CD14-positive monocyte (primary cell): ENCODE results near the gene AK9. TPM values are rescaled to one million over a fixed set of nuclear protein-coding genes. Genes with fewer than 3 reads are reported as not detected.

Experiments used
- DNase-seq, 3 donors: peaks; one replicate each; pipeline ENCODE4 v3.0.0-alpha.2; 2011 to 2022
- H2AFZ ChIP-seq: 2 replicates; pipeline ENCODE4 v1.6.0; 2012; ENCODE audit warnings: mild to moderate bottlenecking, low read depth, low read length, inconsistent platforms; ENCODE audit not compliant: insufficient read depth, poor library complexity, severe bottlenecking
- H3K27ac ChIP-seq, 2 donors: 1 replicate in 1 of 2; 2 replicates in 1 of 2; pipeline ENCODE4 v1.5.1; 2012 to 2013; ENCODE audit warnings: low read length in 2 of 2, control low read depth in 1 of 2, inconsistent platforms in 1 of 2, low read depth in 1 of 2, mild to moderate bottlenecking in 1 of 2
- H3K27me3 ChIP-seq, 2 donors: one replicate each; pipeline versions ENCODE4 v1.6.0 to v1.6.1; 2011 to 2013; ENCODE audit warnings: low read length in 2 of 2; ENCODE audit not compliant: control insufficient read depth in 2 of 2, insufficient read depth in 2 of 2
- H3K36me3 ChIP-seq, 2 donors: replicated peaks in 1 of 2; 1 replicate in 1 of 2; 2 replicates in 1 of 2; pipeline versions ENCODE4 v1.5.1 to v1.6.1; 2012 to 2013; ENCODE audit warnings: low read length in 2 of 2, control low read depth in 1 of 2, inconsistent platforms in 1 of 2, mild to moderate bottlenecking in 1 of 2; ENCODE audit not compliant: insufficient read depth in 2 of 2, control insufficient read depth in 1 of 2
- H3K4me1 ChIP-seq, 2 donors: 1 replicate in 1 of 2; 2 replicates in 1 of 2; pipeline versions ENCODE4 v1.5.1 to v1.6.1; 2012 to 2013; ENCODE audit warnings: low read length in 2 of 2, control low read depth in 1 of 2, inconsistent platforms in 1 of 2, mild to moderate bottlenecking in 1 of 2, moderate library complexity in 1 of 2; ENCODE audit not compliant: insufficient read depth in 2 of 2, control insufficient read depth in 1 of 2
- H3K4me2 ChIP-seq: replicated peaks from 2 replicates; pipeline ENCODE3; 2012; ENCODE audit warnings: low read length, moderate library complexity, mild to moderate bottlenecking; ENCODE audit not compliant: poor library complexity, severe bottlenecking; ENCODE audit errors: extremely low read depth
- H3K4me3 ChIP-seq, 3 experiments: fragments of 200-600 bp in 1 of 3; sonication (generic) in 1 of 3; replicated peaks in 1 of 3; 1 replicate in 2 of 3; 2 replicates in 1 of 3; pipeline ENCODE4 v1.5.1; 2011 to 2013; ENCODE audit warnings: low read length in 3 of 3, mild to moderate bottlenecking in 3 of 3, control low read depth in 2 of 3, low read depth in 2 of 3, inconsistent platforms in 1 of 3, moderate library complexity in 1 of 3
- H3K79me2 ChIP-seq: 2 replicates; pipeline ENCODE4 v1.6.0; 2012; ENCODE audit warnings: mild to moderate bottlenecking, control low read depth, inconsistent platforms, low read length, moderate library complexity; ENCODE audit not compliant: insufficient read depth
- H3K9ac ChIP-seq: 2 replicates; pipeline ENCODE4 v1.6.0; 2017; ENCODE audit warnings: low read length, mild to moderate bottlenecking; ENCODE audit not compliant: insufficient read depth, poor library complexity, severe bottlenecking
- H3K9me3 ChIP-seq, 2 donors: replicated peaks in 1 of 2; 1 replicate in 1 of 2; 2 replicates in 1 of 2; pipeline versions ENCODE4 v1.5.1 to v1.6.1; 2012 to 2013; ENCODE audit warnings: low read length in 2 of 2, control low read depth in 1 of 2; ENCODE audit not compliant: control insufficient read depth in 1 of 2, insufficient read depth in 1 of 2
- H4K20me1 ChIP-seq: 2 replicates; pipeline ENCODE4 v1.6.0; 2012; ENCODE audit warnings: mild to moderate bottlenecking, low read length, control low read depth, moderate library complexity; ENCODE audit not compliant: insufficient read depth
- H3K27ac Mint-ChIP-seq, 7 donors: one replicate each; pipeline ENCODE4 v1.8.0; 2020; ENCODE audit warnings: mild to moderate bottlenecking in 7 of 7, mixed read lengths in 7 of 7, moderate library complexity in 6 of 7, inconsistent platforms in 2 of 7
- H3K27me3 Mint-ChIP-seq, 3 donors: one replicate each; pipeline ENCODE4 v1.8.0; 2021 to 2022; ENCODE audit warnings: low read depth in 3 of 3, mild to moderate bottlenecking in 3 of 3, mixed read lengths in 3 of 3, moderate library complexity in 3 of 3, inconsistent platforms in 1 of 3
- H3K36me3 Mint-ChIP-seq, 2 donors: one replicate each; pipeline ENCODE4 v1.8.0; 2020; ENCODE audit warnings: mixed read lengths in 2 of 2, inconsistent platforms in 1 of 2, mild to moderate bottlenecking in 1 of 2
- H3K4me1 Mint-ChIP-seq: one replicate; pipeline ENCODE4 v1.8.0; 2020; ENCODE audit warnings: mild to moderate bottlenecking, mixed read lengths
- H3K4me3 Mint-ChIP-seq, 2 donors: one replicate each; pipeline ENCODE4 v1.8.0; 2020; ENCODE audit warnings: mild to moderate bottlenecking in 2 of 2, mixed read lengths in 2 of 2, moderate library complexity in 1 of 2
- H3K9me3 Mint-ChIP-seq, 7 donors: one replicate each; pipeline ENCODE4 v1.8.0; 2020 to 2022; ENCODE audit warnings: mixed read lengths in 7 of 7, mild to moderate bottlenecking in 6 of 7, moderate library complexity in 6 of 7, inconsistent platforms in 2 of 7
- WGBS: methylation state at CpG from one replicate; pipeline ENCODE4 v1.1.5; 2013; ENCODE audit warnings: missing lambda C conversion rate; ENCODE audit not compliant: insufficient coverage; 5-methylcytosine and 5-hydroxymethylcytosine counted together
- intact Hi-C, 2 donors: fragments of 100-400 bp; cut with micrococcal nuclease; formaldehyde crosslinking; loops; one replicate each; pipeline versions ENCODE4 v1.15.0 to v1.15.1; 2023
- polyA plus RNA-seq, 3 donors: library from polyadenylated mRNA; depleted of rRNA in 1 of 3; unstranded in 2 of 3; stranded (reverse) in 1 of 3; fragments of 300-500 nt in 2 of 3; fragments of >200 nt in 1 of 3; fragmentation: Illumina TruSeq in 2 of 3; gene quantifications; 1 replicate in 2 of 3; 2 replicates in 1 of 3; pipeline ENCODE4 v1.2.3, GENCODE V29; 2012 to 2021
- TF ChIP-seq, protein P1 (sequence below): fragments of 200-600 bp; IDR thresholded peaks from one replicate; pipeline ENCODE4 v1.8.0; 2022; ENCODE audit warnings: antibody characterized with exemption, mild to moderate bottlenecking

AK9 gene
- polyA plus RNA-seq, 3 donors: 2.6 to 3.1 (median 2.8) TPM

DNA sequence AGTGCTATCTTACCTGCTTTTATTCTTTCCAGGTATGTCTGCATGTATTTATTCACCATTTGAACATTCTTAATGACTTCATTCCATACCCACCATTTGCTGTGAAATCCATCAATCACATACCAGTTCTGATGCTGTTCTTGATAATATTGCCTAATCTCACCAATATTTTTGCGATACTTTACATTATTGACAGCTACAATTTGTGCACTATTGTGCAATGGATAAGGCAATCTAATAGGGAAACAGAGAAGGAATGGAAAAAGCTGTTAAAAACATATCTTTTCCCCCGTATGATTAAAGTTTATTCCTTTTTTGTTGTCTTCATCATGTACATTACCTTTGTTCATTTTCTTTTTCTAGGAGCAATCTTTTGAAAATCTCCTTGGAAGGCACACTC, 184.7 kb downstream of the AK9 start:
- Mint-ChIP-seq H3K4me1 (no peaks in the 10 kb centered on the region), H3K27ac (no peak overlapping the region), H3K27me3 (no peaks in the 10 kb centered on the region), H3K4me3 (no peak overlapping the region), H3K36me3 (no peaks in the 10 kb centered on the region), H3K9me3 (peaks cover 0 to 8% (median 5%) of the 10 kb centered on the region in 7 donors)
- H2AFZ ChIP-seq: no peak overlapping the region
- peaks cover 0 to 13% of the 10 kb centered on the region in 2 donors for H3K9me3 ChIP-seq
- no CpG with 5 or more reads among the region's 2 CpGs for WGBS
- H3K27ac ChIP-seq: no peak overlapping the region
- DNase-seq: no peak
- H3K9ac ChIP-seq: no peak overlapping the region
- H3K27me3 ChIP-seq: no peaks in the 10 kb centered on the region
- TF ChIP-seq, protein P1, sequence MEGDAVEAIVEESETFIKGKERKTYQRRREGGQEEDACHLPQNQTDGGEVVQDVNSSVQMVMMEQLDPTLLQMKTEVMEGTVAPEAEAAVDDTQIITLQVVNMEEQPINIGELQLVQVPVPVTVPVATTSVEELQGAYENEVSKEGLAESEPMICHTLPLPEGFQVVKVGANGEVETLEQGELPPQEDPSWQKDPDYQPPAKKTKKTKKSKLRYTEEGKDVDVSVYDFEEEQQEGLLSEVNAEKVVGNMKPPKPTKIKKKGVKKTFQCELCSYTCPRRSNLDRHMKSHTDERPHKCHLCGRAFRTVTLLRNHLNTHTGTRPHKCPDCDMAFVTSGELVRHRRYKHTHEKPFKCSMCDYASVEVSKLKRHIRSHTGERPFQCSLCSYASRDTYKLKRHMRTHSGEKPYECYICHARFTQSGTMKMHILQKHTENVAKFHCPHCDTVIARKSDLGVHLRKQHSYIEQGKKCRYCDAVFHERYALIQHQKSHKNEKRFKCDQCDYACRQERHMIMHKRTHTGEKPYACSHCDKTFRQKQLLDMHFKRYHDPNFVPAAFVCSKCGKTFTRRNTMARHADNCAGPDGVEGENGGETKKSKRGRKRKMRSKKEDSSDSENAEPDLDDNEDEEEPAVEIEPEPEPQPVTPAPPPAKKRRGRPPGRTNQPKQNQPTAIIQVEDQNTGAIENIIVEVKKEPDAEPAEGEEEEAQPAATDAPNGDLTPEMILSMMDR: no peak
- H3K4me3 ChIP-seq: no peak overlapping the region
- H3K36me3 ChIP-seq: no peaks in the 10 kb centered on the region
- intact Hi-C loops: no loop called here
- no peaks in the 10 kb centered on the region for H4K20me1 ChIP-seq
- H3K79me2 ChIP-seq: no peaks in the 10 kb centered on the region
- no peak overlapping the region for H3K4me2 ChIP-seq
- no peaks in the 10 kb centered on the region for H3K4me1 ChIP-seq

DNA sequence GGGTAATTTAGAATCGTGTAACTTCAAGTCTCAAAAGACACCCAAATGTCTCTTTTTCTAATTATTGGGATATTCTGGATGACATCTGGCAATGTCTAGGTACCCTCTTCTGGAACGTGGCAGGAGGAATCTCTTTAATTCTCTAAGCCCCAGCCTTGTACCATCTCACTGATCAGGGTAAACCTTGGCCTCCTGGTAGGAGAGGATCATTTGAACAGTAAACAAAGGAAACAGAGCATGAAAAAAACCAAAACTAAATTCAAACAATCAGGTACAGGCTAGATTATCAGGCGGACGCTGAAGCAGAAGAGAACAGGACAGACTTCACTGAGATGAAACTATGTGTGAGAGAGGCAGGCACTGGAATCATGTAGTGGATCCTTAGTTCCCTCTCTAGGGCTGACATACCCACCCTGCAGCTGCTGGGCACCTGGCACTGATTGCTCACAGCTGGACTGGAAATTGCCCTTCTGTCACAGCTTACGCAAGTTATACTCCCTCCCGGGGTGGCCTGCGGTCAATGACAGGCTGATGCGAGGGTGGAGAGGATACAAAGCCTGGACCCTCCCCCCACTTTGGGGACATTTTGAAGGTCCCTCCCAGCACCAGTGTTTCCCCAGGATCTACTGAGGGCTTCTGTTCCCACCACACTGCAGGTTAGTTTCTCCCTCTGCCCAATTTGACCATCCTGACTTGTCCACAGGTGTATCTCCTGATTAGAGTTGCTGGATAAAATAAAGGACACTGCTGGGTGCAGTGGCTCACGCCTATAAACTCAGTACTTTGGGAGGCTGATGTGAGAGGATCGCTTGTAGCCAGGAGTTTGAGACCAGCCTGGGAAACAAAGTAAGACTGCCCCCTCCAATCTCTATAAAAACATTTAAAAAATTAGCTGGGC, 187.4 kb downstream of the AK9 start:
- Histone ChIP-seq H3K27me3 (no peaks in the 10 kb centered on the region), H3K27ac (no peak overlapping the region), H4K20me1 (no peaks in the 10 kb centered on the region), H3K4me2 (no peak overlapping the region), H2AFZ (no peak overlapping the region), H3K4me1 (no peaks in the 10 kb centered on the region), H3K36me3 (no peaks in the 10 kb centered on the region), H3K9ac (no peak overlapping the region), H3K9me3 (no peaks in the 10 kb centered on the region), H3K79me2 (no peaks in the 10 kb centered on the region), H3K4me3 (no peak overlapping the region)
- Mint-ChIP-seq H3K9me3 (peaks cover 0 to 2% (median 0%) of the 10 kb centered on the region in 7 donors), H3K36me3 (no peaks in the 10 kb centered on the region), H3K4me1 (no peaks in the 10 kb centered on the region), H3K27ac (no peak overlapping the region), H3K4me3 (no peak overlapping the region), H3K27me3 (no peaks in the 10 kb centered on the region)
- TF ChIP-seq, protein P1: no peak
- 39% methylated on average over 2 of the region's 10 CpGs for WGBS
- DNase-seq: no peak
- intact Hi-C loops: no loop called here
